DMS53 treated with DMSO at 0.1 percent for 48 hours (cell line): ENCODE results near the gene ANKS6.

Experiments used
- DNase-seq: peaks from one replicate; lab custom pipeline; 2025; ENCODE audit not compliant: unreplicated experiment; lab: John Stamatoyannopoulos, UW

Gene ANKS6

GRCh38 chr9:98796364-98797101 is at the start of gene ANKS6:
Gene ANKS6, minus strand, starts transcription at chr9:98796555. Its CDS starts 64 bp downstream, at chr9:98796491.
- peak; percentile 19 for DNase-seq

GRCh38 chr9:98846081-98846480 is 49.7 kb upstream of the ANKS6 start:
- no peak for DNase-seq

GRCh38 chr9:98842510-98842909 is 46.2 kb upstream of the ANKS6 start:
- DNase-seq = no peak

- no peak for DNase-seq
These were observed 43.4 kb upstream of the ANKS6 start for GRCh38 chr9:98839724-98840123.

GRCh38 chr9:98838868-98839565 is 42.7 kb upstream of the ANKS6 start:
- DNase-seq = no peak

GRCh38 chr9:98838155-98838867 is 42.0 kb upstream of the ANKS6 start:
- DNase-seq = no peak

- DNase-seq = no peak
These were observed 41.2 kb upstream of the ANKS6 start for GRCh38 chr9:98837516-98837915.

GRCh38 chr9:98836206-98836605 is 39.9 kb upstream of the ANKS6 start:
- no peak for DNase-seq

GRCh38 chr9:98834386-98834785 is 38.0 kb upstream of the ANKS6 start:
- DNase-seq = no peak

GRCh38 chr9:98833090-98833956 is 37.0 kb upstream of the ANKS6 start:
- no peak for DNase-seq

- DNase-seq = no peak
These were observed 36.4 kb upstream of the ANKS6 start for GRCh38 chr9:98832768-98833089.

GRCh38 chr9:98831696-98832095 is 35.3 kb upstream of the ANKS6 start:
- DNase-seq = no peak

GRCh38 chr9:98830554-98830953 is 34.2 kb upstream of the ANKS6 start:
- no peak for DNase-seq

GRCh38 chr9:98829766-98830165 is 33.4 kb upstream of the ANKS6 start:
- DNase-seq = no peak

- DNase-seq = no peak
These were observed 30.4 kb upstream of the ANKS6 start for GRCh38 chr9:98826716-98827115.

- DNase-seq = no peak
These were observed 29.1 kb upstream of the ANKS6 start for GRCh38 chr9:98825414-98825813.

GRCh38 chr9:98823666-98824334 is 27.4 kb upstream of the ANKS6 start:
- DNase-seq = no peak

- no peak for DNase-seq
These were observed 26.3 kb upstream of the ANKS6 start for GRCh38 chr9:98822661-98823060.

GRCh38 chr9:98821831-98822230 is 25.5 kb upstream of the ANKS6 start:
- no peak for DNase-seq

GRCh38 chr9:98819231-98819630 is 22.9 kb upstream of the ANKS6 start:
- DNase-seq = no peak

- DNase-seq = no peak
These were observed 22.4 kb upstream of the ANKS6 start for GRCh38 chr9:98818764-98819163.
